ENCODE data around the gene KLHL25. TPM values are rescaled to one million over a fixed set of nuclear protein-coding genes. Genes with fewer than 3 reads are reported as not detected.

Gene KLHL25
- total and polyA plus RNA-seq, 2 of the 8 experiments (the other 6 are each of a cell fraction or from before 2014, with no cell fraction given) = 16.5 to 22.0 TPM

DNA sequence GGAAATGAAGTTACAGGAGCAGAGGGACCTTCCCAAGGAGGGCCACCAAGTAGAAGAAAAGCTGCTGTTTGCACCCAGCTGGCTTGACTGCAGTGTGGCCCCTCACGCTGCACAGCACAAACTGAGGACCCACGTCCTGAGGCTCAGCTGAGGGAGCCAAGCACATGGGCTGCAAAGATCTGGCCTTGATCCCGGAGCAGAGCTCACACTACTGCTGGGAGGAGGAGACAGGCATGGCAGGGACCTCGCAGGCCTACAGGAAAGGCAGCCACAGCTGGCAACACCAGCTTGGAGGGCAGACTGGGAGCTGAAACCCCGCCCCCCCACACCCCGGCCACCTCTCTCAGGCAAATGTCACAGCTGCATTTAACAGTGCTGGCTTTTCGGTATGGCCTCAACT lies 39.7 kb downstream of the KLHL25 start:
- H3K36me3 ChIP-seq (ENCODE audit: control insufficient read depth in 2 of 4, insufficient read depth in 4 of 4, low read length in 3 of 4) = peaks cover 0 to 7% (median 1%) of the 10 kb centered on the region in 4 experiments; a peak in 3 of 8 replicates
- H3K79me1 ChIP-seq (ENCODE audit: low read depth, low read length) = peaks cover 5% of the 10 kb centered on the region
- H2BK120ac ChIP-seq (replicated peaks; ENCODE audit: low read depth, low read length) = no peak overlapping the region
- H2BK12ac ChIP-seq (ENCODE audit: low read depth, low read length) = no peak overlapping the region
- ChIA-PET CTCF (ENCODE audit: partially characterized antibody) (interaction anchor here (1.0 to 1.9 kb wide), 5 partner anchors 25 to 85 kb away, joined by 3 to 5 read pairs (median 4); no protein-coding TSS in a partner anchor), POLR2A (ENCODE audit: partially characterized antibody) (no interaction called here)
- no peak overlapping the region for H2AK5ac ChIP-seq (ENCODE audit: low read depth, low read length)
- 91% methylated on average over 7 of the region's 7 CpGs; no CpG with 5 or more reads in 1 of the 2 experiments for WGBS, 2 experiments (ENCODE audit: extremely low coverage in 1 of 2, insufficient coverage in 1 of 2, insufficient read length in 1 of 2, insufficient replicate concordance in 2 of 2, low coverage in 1 of 2, low lambda C conversion rate in 2 of 2, missing lambda C conversion rate in 1 of 2)
- peaks cover 0 to 7% of the 10 kb centered on the region in 2 experiments for H4K20me1 ChIP-seq (replicated peaks in 1 of 2; ENCODE audit: control insufficient read depth in 1 of 2, insufficient read depth in 2 of 2, low read length in 2 of 2)
- no peak overlapping the region for H3K4me3 ChIP-seq (ENCODE audit: extremely low read depth in 1 of 4, insufficient read depth in 2 of 4, low read depth in 3 of 4, low read length in 4 of 4)
- no peaks in the 10 kb centered on the region for H3K79me2 ChIP-seq (ENCODE audit: control insufficient read depth in 1 of 2, insufficient read depth in 2 of 2, low read length in 2 of 2)
- H2AFZ ChIP-seq (ENCODE audit: low read length) = no peak overlapping the region
- H4K5ac ChIP-seq (ENCODE audit: insufficient read length, low read depth, low read length) = no peak overlapping the region
- no peak overlapping the region for H3K9ac ChIP-seq (replicated peaks in 1 of 4; ENCODE audit: extremely low read depth in 1 of 4, low read depth in 3 of 4, low read length in 3 of 4)
- DNase-seq (ENCODE audit: low read depth in 1 of 2, low spot score in 2 of 2) (no peak), FAIRE-seq (no peak)
- H3K56ac ChIP-seq (replicated peaks; ENCODE audit: insufficient read length, low read depth, low read length) = no peak overlapping the region
- peak overlapping the region; percentile 59 for H4K8ac ChIP-seq (ENCODE audit: extremely low read depth, insufficient read depth, low read length)
- no peak overlapping the region for H3K23ac ChIP-seq (ENCODE audit: insufficient read length)
- TF ChIP-seq SIRT6 (IDR thresholded peaks at IDR 0.05; ENCODE audit: low read length) = no peak
- TF ChIP-seq CTBP2 (IDR thresholded peaks at IDR 0.05; ENCODE audit: borderline replicate concordance, insufficient read depth, insufficient read length, low read length) = no peak
- TF ChIP-seq HDAC2 (IDR thresholded peaks at IDR 0.05; ENCODE audit: borderline replicate concordance in 1 of 2, low read depth in 2 of 2, low read length in 2 of 2) = no peak
- TF ChIP-seq GTF2F1 (IDR thresholded peaks at IDR 0.05; ENCODE audit: borderline replicate concordance, low read depth, low read length) = no peak
- TF ChIP-seq EP300 (IDR thresholded peaks at IDR 0.05; ENCODE audit: borderline replicate concordance in 1 of 2, low read depth in 2 of 2, low read length in 2 of 2) = no peak
- TF ChIP-seq SUZ12 (IDR thresholded peaks at IDR 0.05; ENCODE audit: low read length) = no peak
- no peak for TF ChIP-seq SRF (IDR thresholded peaks at IDR 0.05; ENCODE audit: low read depth, low read length)
- no peak for TF ChIP-seq MAX (IDR thresholded peaks at IDR 0.05)
- TF ChIP-seq, protein P1, sequence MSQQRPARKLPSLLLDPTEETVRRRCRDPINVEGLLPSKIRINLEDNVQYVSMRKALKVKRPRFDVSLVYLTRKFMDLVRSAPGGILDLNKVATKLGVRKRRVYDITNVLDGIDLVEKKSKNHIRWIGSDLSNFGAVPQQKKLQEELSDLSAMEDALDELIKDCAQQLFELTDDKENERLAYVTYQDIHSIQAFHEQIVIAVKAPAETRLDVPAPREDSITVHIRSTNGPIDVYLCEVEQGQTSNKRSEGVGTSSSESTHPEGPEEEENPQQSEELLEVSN (IDR thresholded peaks at IDR 0.05) = no peak
- no peak for TF ChIP-seq CREB1 (IDR thresholded peaks at IDR 0.05)
- TF ChIP-seq RFX5 (IDR thresholded peaks at IDR 0.05; ENCODE audit: borderline replicate concordance, low read depth, low read length) = no peak
- H4K91ac ChIP-seq (replicated peaks; ENCODE audit: insufficient read length, low read length) = no peak overlapping the region
- no peak overlapping the region for H2BK15ac ChIP-seq (ENCODE audit: low read length)
- no peak overlapping the region for H3K4me2 ChIP-seq (ENCODE audit: insufficient read depth in 1 of 2, low read depth in 2 of 2, low read length in 2 of 2)
- H3K18ac ChIP-seq (ENCODE audit: extremely low read depth, low read length) = no peak overlapping the region
- 0 out of 2 replicates have a peak overlapping the region, but pooled peaks have one; percentile 40 for H2BK5ac ChIP-seq (ENCODE audit: low read depth, low read length)
- H3K14ac ChIP-seq (ENCODE audit: insufficient read length) = no peak overlapping the region
- H3K23me2 ChIP-seq (ENCODE audit: low read depth, low read length) = peaks cover 2% of the 10 kb centered on the region; the same call in 1 of the 2 replicates
- no peak overlapping the region for H3K27ac ChIP-seq (ENCODE audit: low read depth, low read length)
- H3K9me3 ChIP-seq (ENCODE audit: insufficient read depth in 2 of 2, low read depth in 1 of 2, low read length in 1 of 2) = no peaks in the 10 kb centered on the region
- H3K27me3 ChIP-seq (replicated peaks in 1 of 4; ENCODE audit: control insufficient read depth in 3 of 4, extremely low read depth in 1 of 4, insufficient read depth in 3 of 4, low read length in 3 of 4) = no peaks in the 10 kb centered on the region
- H3K4ac ChIP-seq (replicated peaks; ENCODE audit: insufficient read length, low read depth, low read length) = no peak overlapping the region
- no peak overlapping the region for H2BK20ac ChIP-seq (ENCODE audit: low read length)
- H3K4me1 ChIP-seq (replicated peaks in 1 of 4; ENCODE audit: control insufficient read depth in 3 of 4, insufficient read depth in 4 of 4, low read length in 3 of 4) = peaks cover 3 to 29% (median 23%) of the 10 kb centered on the region in 4 experiments
